ENCODE results near the gene IDH2.

- TF ChIP-seq CTCF (IDR thresholded peaks at IDR 0.05) (no peak), POLR2A (IDR thresholded peaks at IDR 0.05) (no peak), POLR2AphosphoS5 (IDR thresholded peaks at IDR 0.05) (no peak)
Observed at GRCh38 chr15:90080458-90080755, 21.9 kb downstream of the IDH2 start.

Measured in breast epithelium (tissue), 3 donors.